Hepatocyte (in vitro differentiated cells): Measurements from ENCODE around the gene COG2.

Experiments used
- CTCF ChIP-seq: fragments of 200-600 bp; sonication (generic); IDR thresholded peaks from 2 replicates; pipeline ENCODE4 v1.5.1; 2016; ENCODE audit warnings: antibody characterized with exemption, mild to moderate bottlenecking; ENCODE audit not compliant: poor library complexity
- EZH2 ChIP-seq: fragments of 200-600 bp; sonication (generic); IDR thresholded peaks from 2 replicates; pipeline ENCODE4 v1.6.1; 2016; ENCODE audit warnings: antibody characterized with exemption, mild to moderate bottlenecking, borderline replicate concordance
- EZH2phosphoT487 ChIP-seq: fragments of 200-600 bp; sonication (generic); IDR thresholded peaks from one replicate; pipeline ENCODE4 v1.6.1; 2018; ENCODE audit warnings: antibody characterized with exemption, mild to moderate bottlenecking, low read depth, moderate library complexity; ENCODE audit not compliant: unreplicated experiment, severe bottlenecking

- TF ChIP-seq CTCF (no peak), EZH2 (no peak), EZH2phosphoT487 (no peak)
These were observed 43.5 kb upstream of the COG2 start for GRCh38 chr1:230598745-230599144.
